ENCODE results near the gene NEIL3.

DNA sequence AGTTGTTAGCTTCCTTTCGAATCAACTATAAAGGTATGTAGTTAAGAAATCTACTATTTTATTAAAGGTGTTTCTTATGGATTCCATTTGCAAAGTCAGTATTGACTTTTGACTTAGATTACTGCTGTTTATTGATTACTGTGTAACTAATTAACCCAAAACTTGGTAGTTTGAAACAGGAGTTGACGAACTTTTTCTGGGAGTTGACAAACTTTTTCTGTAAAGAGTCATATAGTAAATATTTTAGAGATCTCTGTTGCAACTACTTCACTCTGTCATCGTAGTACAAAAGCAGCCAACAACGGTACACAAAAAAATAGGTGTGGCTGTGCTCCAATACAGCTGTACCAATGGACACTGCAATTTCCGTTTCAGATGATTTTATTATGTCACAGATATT, 102.3 kb downstream of the NEIL3 start:
- no peak for TF ChIP-seq RFX5 (IDR thresholded peaks at IDR 0.05; ENCODE audit: borderline replicate concordance, low read depth, low read length)
- no peak for TF ChIP-seq RAD21 (IDR thresholded peaks at IDR 0.05 in 1 of 2, conservative IDR thresholded peaks at IDR 0.05 in 1 of 2; ENCODE audit: low read depth in 2 of 2, low read length in 2 of 2)
- TF ChIP-seq, protein P1, sequence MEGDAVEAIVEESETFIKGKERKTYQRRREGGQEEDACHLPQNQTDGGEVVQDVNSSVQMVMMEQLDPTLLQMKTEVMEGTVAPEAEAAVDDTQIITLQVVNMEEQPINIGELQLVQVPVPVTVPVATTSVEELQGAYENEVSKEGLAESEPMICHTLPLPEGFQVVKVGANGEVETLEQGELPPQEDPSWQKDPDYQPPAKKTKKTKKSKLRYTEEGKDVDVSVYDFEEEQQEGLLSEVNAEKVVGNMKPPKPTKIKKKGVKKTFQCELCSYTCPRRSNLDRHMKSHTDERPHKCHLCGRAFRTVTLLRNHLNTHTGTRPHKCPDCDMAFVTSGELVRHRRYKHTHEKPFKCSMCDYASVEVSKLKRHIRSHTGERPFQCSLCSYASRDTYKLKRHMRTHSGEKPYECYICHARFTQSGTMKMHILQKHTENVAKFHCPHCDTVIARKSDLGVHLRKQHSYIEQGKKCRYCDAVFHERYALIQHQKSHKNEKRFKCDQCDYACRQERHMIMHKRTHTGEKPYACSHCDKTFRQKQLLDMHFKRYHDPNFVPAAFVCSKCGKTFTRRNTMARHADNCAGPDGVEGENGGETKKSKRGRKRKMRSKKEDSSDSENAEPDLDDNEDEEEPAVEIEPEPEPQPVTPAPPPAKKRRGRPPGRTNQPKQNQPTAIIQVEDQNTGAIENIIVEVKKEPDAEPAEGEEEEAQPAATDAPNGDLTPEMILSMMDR (IDR thresholded peaks at IDR 0.05; ENCODE audit: control extremely low read depth in 1 of 3, insufficient read depth in 1 of 3, low read depth in 1 of 3, low read length in 3 of 3) = no peak
- TF ChIP-seq EZH2 (IDR thresholded peaks at IDR 0.05; ENCODE audit: low read depth, low read length, severe bottlenecking) = no peak
- no peak for TF ChIP-seq KDM1A (IDR thresholded peaks at IDR 0.05; ENCODE audit: borderline replicate concordance, low read length)
- no peak for TF ChIP-seq TAF1 (IDR thresholded peaks at IDR 0.05; ENCODE audit: low read depth, low read length)
- TF ChIP-seq, protein P2, sequence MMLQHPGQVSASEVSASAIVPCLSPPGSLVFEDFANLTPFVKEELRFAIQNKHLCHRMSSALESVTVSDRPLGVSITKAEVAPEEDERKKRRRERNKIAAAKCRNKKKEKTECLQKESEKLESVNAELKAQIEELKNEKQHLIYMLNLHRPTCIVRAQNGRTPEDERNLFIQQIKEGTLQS (IDR thresholded peaks at IDR 0.05; ENCODE audit: insufficient read depth, low read depth, low read length) = no peak
- no peak for TF ChIP-seq POLR2A (IDR thresholded peaks at IDR 0.05; ENCODE audit: control extremely low read depth in 1 of 2, low read depth in 2 of 2, low read length in 2 of 2)
- TF ChIP-seq POLR2AphosphoS5 (IDR thresholded peaks at IDR 0.05; ENCODE audit: low read depth, low read length) = no peak

Measured in H1 (cell line).